Activated CD8-positive, alpha-beta memory T cell treated with anti-CD3 and anti-CD28 coated beads, Interleukin-2, amount 50 U/mL, for 24 hours (primary cell): Measurements from ENCODE around the gene TRAF1.

Experiments
- DNase-seq: peaks from one replicate; pipeline ENCODE4 v3.0.0-alpha.2; 2020; ENCODE audit errors: extremely low read depth

Gene TRAF1

DNA sequence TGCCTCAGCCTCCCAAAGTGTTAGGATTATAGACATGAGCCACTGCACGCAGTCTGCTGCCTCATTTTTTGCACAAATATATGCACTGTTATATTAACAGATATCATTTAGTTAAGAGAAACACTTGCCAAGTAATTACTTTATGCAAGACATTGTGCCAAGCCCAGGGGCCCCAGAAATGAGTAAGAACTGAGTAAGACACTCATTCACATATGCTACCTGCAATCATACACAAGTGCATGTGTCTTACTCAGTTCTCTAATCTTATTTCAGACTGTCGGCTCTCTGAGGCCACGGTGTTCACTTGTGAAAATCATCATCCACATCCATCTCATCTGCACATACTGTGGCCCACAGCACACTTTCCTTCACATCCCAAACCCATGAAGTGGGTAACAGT lies 16.0 kb downstream of the TRAF1 start:
- no peak for DNase-seq

GRCh38 chr9:120909904-120910303 lies 16.7 kb downstream of the TRAF1 start:
- no peak for DNase-seq

DNA sequence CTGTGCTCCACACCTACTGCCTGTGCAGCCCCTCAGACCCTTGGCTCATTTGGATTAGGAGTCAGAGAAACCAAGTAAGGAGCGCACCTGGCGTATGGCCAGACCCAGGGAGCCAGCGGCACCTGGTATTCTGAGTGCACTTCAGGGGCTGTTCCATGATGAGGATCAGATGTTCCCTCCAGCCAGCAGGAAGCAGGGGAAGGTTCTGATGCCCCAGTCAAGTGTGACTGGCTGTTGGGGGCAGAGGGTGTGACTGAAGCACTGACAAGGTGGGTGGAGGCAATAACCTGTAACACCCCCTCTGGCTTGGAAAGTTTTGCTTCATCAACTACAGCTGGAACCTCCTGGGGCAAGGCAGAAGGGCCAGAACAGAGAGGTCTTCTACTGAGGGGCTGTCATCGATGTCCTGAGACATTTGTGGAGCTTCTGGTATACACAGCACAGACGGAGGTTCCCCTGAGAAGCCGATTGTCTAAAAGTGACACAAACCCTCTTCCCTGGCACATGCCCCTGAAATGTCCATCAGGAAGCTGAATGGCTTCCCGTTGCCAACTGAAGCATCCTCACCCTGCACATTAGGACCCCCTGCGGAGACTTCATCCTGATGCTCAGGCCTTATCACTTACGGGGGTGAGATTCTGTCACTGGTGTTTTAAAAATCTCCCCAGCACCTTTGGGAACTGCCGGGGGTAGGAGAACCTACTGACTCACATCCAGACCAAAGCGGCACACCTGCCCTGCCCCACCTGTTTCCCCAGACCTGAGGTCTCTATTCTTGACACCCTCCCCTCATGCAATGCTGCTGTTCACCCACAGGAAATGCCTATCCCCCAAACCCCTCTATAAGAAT lies 21.1 kb downstream of the TRAF1 start:
- no peak for DNase-seq

- DNase-seq, result no peak
Measured at GRCh38 chr9:120904978-120905301, 21.7 kb downstream of the TRAF1 start.

DNA sequence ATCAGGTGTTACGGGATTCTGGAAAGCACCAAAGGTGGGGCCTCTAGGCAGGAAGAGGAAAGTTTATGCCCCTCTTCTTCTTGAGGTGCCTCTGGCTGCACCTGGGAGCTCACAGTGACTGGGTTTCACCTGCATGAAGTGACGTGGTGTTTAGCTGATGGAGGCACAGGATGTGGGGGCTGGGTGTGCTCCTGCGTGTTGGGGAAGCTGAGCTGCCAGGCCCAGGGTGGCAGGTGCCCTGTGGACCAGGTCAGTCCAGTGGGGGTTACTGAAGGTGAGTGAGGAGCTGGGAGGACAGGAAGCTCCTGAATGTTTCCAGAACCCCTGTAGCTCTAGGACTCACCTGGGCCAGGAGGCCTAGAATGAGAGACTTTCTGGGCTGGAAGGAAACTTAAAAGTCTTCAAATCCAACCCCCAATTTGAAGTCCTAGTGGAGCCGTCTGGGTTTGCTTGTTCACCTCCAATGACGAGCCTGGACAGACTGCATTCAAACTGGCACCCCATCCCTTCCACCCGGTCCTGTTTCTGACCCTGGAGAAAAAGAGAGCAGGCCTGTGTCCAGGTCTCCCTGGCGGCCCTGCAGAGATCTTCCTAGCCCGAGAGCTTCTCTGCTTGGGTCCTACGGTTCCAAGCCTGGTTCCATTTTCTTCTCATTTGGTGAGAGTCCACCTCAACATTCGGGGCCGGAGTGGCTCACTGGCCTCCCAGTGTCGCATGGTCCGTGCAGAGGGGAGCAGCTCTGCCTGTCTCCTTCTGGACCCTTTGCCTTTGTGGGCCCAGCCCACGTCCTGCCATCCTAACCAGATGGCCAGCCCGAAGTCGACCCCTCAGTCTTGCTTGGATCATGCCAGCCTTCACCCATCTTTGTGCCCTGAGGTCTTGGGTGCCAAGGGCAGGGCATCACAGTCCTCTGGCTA lies 22.3 kb downstream of the TRAF1 start:
- DNase-seq, result no peak

DNA sequence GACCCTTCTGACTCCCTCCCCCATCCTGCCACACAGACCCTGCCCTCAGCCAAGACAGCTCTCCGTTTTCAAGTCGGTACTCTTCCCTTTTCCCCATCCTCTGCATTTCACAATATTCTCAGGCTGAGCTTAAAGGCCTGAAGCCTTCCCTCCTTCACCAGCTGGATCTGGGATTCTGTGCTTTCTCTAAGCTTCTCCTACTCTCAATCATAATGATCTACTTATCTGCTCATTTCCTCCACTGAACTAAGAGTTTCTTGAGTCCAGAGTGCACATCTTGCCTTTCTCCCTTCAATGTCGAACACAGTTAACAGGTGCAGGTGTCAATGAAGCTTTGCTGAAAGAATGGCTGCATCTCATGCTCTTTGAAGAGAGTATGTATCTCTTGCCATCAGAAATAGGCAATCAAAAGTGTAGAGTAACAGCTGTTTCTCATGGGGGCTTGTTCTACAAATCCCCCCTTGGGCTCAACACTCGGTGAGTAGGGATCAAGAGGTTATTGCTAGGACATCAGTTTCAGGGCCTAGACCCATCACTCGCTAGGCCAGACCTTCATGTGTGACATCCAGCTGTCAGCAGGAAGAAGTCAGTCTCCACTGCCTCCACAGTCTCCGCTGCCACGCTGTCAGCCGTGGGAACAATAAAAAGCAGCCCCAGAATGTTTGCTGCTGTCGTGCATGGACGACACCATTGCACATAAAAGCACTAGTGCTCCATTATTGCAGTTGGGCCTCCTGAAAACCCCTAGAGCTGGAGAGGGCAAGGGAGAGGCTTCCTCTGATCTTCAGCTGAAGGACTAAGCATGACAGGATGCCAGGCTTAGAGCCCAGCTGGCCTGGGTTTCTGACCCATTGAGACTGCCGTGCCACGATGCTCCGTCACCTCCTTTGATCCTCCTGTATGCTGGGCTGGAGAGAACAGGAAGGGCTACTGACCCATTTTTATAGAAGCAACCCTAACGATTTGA lies 23.7 kb downstream of the TRAF1 start:
- DNase-seq, result no peak

DNA sequence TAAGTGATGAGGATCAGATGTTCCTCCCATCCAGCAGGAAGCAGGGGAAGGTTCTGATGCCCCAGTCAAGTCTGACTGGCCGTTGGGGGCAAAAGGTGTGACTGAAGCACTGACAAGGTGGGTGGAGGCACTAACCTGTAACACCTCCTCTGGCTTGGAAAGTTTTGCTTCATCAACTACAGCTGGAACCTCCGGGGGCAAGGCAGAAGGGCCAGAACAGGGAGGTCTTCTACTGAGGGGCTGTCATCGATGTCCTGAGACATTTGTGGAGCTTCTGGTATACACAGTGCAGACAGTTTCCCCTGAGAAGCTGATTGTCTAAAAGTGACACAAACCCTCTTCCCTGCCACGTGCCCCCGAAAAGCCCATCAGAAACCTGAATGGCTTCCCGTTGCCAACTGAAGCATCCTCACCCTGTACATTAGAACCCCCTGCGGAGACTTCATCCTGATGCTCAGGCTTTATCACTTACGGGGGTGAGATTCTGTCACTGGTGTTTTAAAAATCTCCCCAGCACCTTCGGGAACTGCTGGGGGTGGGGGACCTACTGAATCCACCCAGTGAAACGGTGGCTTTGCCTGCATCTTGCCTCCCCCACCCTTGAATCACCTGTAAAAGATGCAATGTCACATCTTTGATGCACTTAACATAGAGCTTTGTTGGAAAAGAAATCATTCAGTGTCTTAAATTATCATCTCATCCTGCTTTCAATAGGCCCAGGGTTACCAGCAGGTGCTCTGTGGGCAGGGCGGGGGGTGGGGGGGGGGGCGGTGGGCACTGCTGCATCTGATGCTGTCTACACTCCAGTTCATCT lies 24.6 kb downstream of the TRAF1 start:
- DNase-seq, result no peak

DNA sequence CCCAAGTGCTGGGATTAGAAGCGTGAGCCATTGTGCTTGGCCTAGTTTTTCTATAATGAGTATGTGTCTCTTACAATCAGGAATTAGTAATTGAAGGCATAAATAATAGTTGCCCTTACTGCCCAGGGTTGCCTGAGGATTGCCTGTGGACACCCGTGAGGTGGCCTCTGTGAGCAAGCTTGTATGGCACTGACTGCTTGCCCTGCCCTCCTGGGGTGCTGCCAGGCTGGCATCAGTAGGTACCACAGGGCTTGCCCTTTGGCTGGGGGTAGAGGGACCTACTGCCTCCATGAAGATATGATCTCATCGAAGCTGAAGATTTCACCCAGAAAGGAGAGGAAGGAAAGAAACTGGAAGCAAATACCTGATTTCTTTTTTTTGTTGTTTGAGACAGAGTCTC lies 25.8 kb downstream of the TRAF1 start:
- DNase-seq, result no peak

- no peak for DNase-seq
Measured at GRCh38 chr9:120899490-120900068, 27.0 kb downstream of the TRAF1 start.

GRCh38 chr9:120898396-120898795 lies 28.2 kb downstream of the TRAF1 start:
- no peak for DNase-seq

- no peak for DNase-seq
Measured at GRCh38 chr9:120895951-120896350, 30.6 kb downstream of the TRAF1 start.

- DNase-seq, result no peak
Measured at GRCh38 chr9:120894321-120895148, 32.1 kb downstream of the TRAF1 start.

DNA sequence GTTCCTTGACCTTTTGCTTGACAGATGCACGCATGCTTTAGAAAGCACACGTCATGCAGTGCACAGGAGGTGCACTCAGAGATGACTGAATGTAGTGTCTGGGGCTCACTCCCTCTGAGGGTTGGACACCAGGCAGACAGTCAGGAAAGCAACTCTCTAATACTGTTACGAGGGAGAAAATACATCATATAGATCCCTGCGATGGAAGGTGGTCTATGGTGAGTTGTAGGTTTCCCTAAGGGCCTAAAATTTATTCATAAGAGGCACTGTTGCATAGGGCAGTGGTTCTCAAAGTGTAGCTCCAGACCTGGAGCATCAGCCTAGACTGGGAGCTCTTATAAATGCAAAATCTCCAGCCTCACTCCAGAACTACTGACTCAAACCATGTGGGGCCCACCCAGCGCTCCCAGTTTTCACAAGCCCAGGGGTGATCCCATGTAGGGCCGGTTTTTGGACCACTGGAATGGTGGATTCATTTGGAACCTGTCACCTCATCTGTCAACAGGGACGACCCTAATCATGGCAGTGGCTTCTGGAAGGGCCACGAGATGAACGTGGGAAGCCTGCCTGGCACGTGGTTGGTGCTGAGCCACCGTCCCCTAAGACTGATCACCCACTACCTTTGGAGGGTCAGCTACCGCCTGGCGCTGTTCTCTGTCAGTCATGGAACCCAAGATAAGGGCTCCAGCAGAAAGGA lies 32.8 kb downstream of the TRAF1 start:
- no peak for DNase-seq

- no peak for DNase-seq
Measured at GRCh38 chr9:120892748-120893610, 33.6 kb downstream of the TRAF1 start.

- DNase-seq, result no peak
Measured at GRCh38 chr9:120891884-120892747, 34.5 kb downstream of the TRAF1 start.

GRCh38 chr9:120891245-120891883 lies 35.2 kb downstream of the TRAF1 start:
- no peak for DNase-seq
